ENCODE data around the gene BCL2L2.
"Not testable (repeated sequence)": the region's sequence is repeated elsewhere in the genome, so short reads cannot be mapped to it uniquely, and the experiment has no call there.

The BCL2L2 gene

GRCh38 chr14:23306412-23307145 lies at the start of gene BCL2L2:
BCL2L2 (plus strand) TSS chr14:23306833; CDS start chr14:23307768, 935 bp downstream.
- Histone ChIP-seq H3K4me1 (ENCODE audit: control insufficient read depth in 1 of 2, insufficient read depth in 2 of 2, low read length in 2 of 2) (peaks cover 20 to 51% of the 10 kb centered on the region in 2 donors), H3K27ac (ENCODE audit: low read length) (peak within 1 kb of the TSS; percentile 97), H3K36me3 (ENCODE audit: control insufficient read depth in 1 of 2, insufficient read depth in 2 of 2, low read length in 2 of 2) (peaks cover 18 to 22% of the 10 kb centered on the region in 2 donors), H3K9me3 (ENCODE audit: control insufficient read depth in 1 of 2, low read length in 2 of 2) (no peaks in the 10 kb centered on the region), H3K27me3 (ENCODE audit: low read depth, low read length) (no peaks in the 10 kb centered on the region), H3K4me3 (ENCODE audit: low read depth in 1 of 2, low read length in 2 of 2) (peak within 1 kb of the TSS; percentile 67 to 95)

GRCh38 chr14:23258256-23258655 lies 48.4 kb upstream of the BCL2L2 start:
- no peak overlapping the region for H3K27ac ChIP-seq (ENCODE audit: low read length)
- no peaks in the 10 kb centered on the region for H3K4me1 ChIP-seq (ENCODE audit: control insufficient read depth in 1 of 2, insufficient read depth in 2 of 2, low read length in 2 of 2)

GRCh38 chr14:23259426-23259825 lies 47.2 kb upstream of the BCL2L2 start:
- Histone ChIP-seq H3K36me3 (ENCODE audit: control insufficient read depth in 1 of 2, insufficient read depth in 2 of 2, low read length in 2 of 2) (no peaks in the 10 kb centered on the region), H3K4me1 (ENCODE audit: control insufficient read depth in 1 of 2, insufficient read depth in 2 of 2, low read length in 2 of 2) (no peaks in the 10 kb centered on the region), H3K4me3 (ENCODE audit: low read depth in 1 of 2, low read length in 2 of 2) (no peak overlapping the region), H3K9me3 (ENCODE audit: control insufficient read depth in 1 of 2, low read length in 2 of 2) (no peaks in the 10 kb centered on the region), H3K27me3 (ENCODE audit: low read depth, low read length) (no peaks in the 10 kb centered on the region), H3K27ac (ENCODE audit: low read length) (no peak overlapping the region)

More at GRCh38 chr14:23258256-23258655, 48.4 kb upstream of the BCL2L2 start:
- H3K4me3 ChIP-seq (ENCODE audit: low read depth in 1 of 2, low read length in 2 of 2), result no peak overlapping the region
- H3K36me3 ChIP-seq (ENCODE audit: control insufficient read depth in 1 of 2, insufficient read depth in 2 of 2, low read length in 2 of 2), result no peaks in the 10 kb centered on the region
- H3K27me3 ChIP-seq (ENCODE audit: low read depth, low read length), result no peaks in the 10 kb centered on the region
- no peaks in the 10 kb centered on the region for H3K9me3 ChIP-seq (ENCODE audit: control insufficient read depth in 1 of 2, low read length in 2 of 2)

DNA sequence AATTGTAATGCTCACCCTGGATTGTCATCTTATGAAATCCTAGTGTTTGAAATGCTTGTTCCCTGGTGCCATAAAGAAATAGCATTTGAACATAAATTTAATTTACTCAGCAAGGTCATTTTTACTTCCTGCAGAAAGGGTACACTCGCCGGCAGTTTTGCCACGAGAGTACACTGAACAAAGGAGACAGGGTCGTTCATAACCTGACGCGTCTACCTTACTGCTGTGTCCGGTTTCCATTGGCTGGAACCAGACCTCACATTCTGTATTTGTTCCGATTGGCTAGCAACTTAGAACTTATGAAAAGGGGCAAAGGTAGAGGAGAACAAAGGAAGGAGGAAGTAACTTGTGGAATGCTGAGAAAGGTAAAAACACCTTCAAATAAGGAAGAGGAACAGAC lies 45.8 kb upstream of the BCL2L2 start:
- not testable (repeated sequence) for H3K36me3 ChIP-seq (ENCODE audit: control insufficient read depth in 1 of 2, insufficient read depth in 2 of 2, low read length in 2 of 2); H3K4me1 ChIP-seq (ENCODE audit: control insufficient read depth in 1 of 2, insufficient read depth in 2 of 2, low read length in 2 of 2); H3K9me3 ChIP-seq (ENCODE audit: control insufficient read depth in 1 of 2, low read length in 2 of 2); H3K4me3 ChIP-seq (ENCODE audit: low read depth in 1 of 2, low read length in 2 of 2); H3K27ac ChIP-seq (ENCODE audit: low read length); H3K27me3 ChIP-seq (ENCODE audit: low read depth, low read length)

- Histone ChIP-seq H3K36me3 (ENCODE audit: control insufficient read depth in 1 of 2, insufficient read depth in 2 of 2, low read length in 2 of 2) (no peaks in the 10 kb centered on the region), H3K4me1 (ENCODE audit: control insufficient read depth in 1 of 2, insufficient read depth in 2 of 2, low read length in 2 of 2) (no peaks in the 10 kb centered on the region), H3K4me3 (ENCODE audit: low read depth in 1 of 2, low read length in 2 of 2) (no peak overlapping the region), H3K9me3 (ENCODE audit: control insufficient read depth in 1 of 2, low read length in 2 of 2) (no peaks in the 10 kb centered on the region), H3K27me3 (ENCODE audit: low read depth, low read length) (no peaks in the 10 kb centered on the region), H3K27ac (ENCODE audit: low read length) (no peak overlapping the region)
These were observed 37.4 kb upstream of the BCL2L2 start for GRCh38 chr14:23269193-23269592.

DNA sequence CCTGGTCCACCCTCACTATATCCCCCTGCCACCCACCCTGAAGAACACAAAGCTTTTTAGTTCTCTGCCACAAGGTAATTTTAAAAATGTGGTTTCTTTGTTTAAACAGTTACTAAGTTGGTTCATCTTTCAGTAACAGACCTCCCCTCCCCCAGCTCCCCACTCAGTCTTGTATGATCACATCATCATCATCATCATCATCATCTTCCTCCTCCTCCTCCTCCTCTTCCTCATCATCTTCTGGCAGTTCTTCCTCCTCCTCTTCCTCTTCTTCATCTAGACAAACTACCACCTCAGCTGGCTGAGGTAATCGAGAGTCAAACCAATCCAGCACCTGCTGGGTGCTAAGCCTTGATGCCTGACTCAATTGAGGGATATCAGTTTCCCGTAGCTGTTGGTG lies 31.2 kb upstream of the BCL2L2 start:
- Histone ChIP-seq H3K36me3 (ENCODE audit: control insufficient read depth in 1 of 2, insufficient read depth in 2 of 2, low read length in 2 of 2) (peaks cover 10 to 16% of the 10 kb centered on the region in 2 donors), H3K27me3 (ENCODE audit: low read depth, low read length) (no peaks in the 10 kb centered on the region), H3K9me3 (ENCODE audit: control insufficient read depth in 1 of 2, low read length in 2 of 2) (no peaks in the 10 kb centered on the region), H3K4me1 (ENCODE audit: control insufficient read depth in 1 of 2, insufficient read depth in 2 of 2, low read length in 2 of 2) (no peaks in the 10 kb centered on the region), H3K27ac (ENCODE audit: low read length) (no peak overlapping the region), H3K4me3 (ENCODE audit: low read depth in 1 of 2, low read length in 2 of 2) (no peak overlapping the region)

GRCh38 chr14:23277189-23277588 lies 29.4 kb upstream of the BCL2L2 start:
- H3K36me3 ChIP-seq (ENCODE audit: control insufficient read depth in 1 of 2, insufficient read depth in 2 of 2, low read length in 2 of 2), result peaks cover 10 to 16% of the 10 kb centered on the region in 2 donors
- H3K4me3 ChIP-seq (ENCODE audit: low read depth in 1 of 2, low read length in 2 of 2), result no peak overlapping the region
- H3K9me3 ChIP-seq (ENCODE audit: control insufficient read depth in 1 of 2, low read length in 2 of 2), result no peaks in the 10 kb centered on the region
- H3K4me1 ChIP-seq (ENCODE audit: control insufficient read depth in 1 of 2, insufficient read depth in 2 of 2, low read length in 2 of 2), result no peaks in the 10 kb centered on the region
- H3K27me3 ChIP-seq (ENCODE audit: low read depth, low read length), result no peaks in the 10 kb centered on the region
- no peak overlapping the region for H3K27ac ChIP-seq (ENCODE audit: low read length)

DNA sequence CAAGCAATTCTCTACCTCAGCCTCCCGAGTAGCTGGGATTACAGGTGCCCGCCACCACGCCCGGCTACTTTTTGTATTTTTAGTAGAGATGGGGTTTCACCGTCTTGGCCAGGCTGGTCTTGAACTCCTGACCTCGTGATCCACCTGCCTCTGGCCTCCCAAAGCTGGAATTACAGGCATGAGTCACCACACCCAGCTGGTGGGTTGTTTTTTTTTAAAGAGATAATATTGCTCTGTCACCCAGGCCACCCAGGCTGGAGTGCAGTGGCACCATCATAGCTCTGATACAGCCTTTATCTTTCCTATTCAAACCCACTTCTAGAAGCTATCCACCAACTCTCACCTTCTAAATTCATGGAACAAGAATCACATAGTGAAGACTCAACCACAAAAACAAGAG lies 28.7 kb upstream of the BCL2L2 start:
- not testable (repeated sequence) for H3K4me1 ChIP-seq (ENCODE audit: control insufficient read depth in 1 of 2, insufficient read depth in 2 of 2, low read length in 2 of 2); H3K4me3 ChIP-seq (ENCODE audit: low read depth in 1 of 2, low read length in 2 of 2); H3K27ac ChIP-seq (ENCODE audit: low read length); H3K9me3 ChIP-seq (ENCODE audit: control insufficient read depth in 1 of 2, low read length in 2 of 2); H3K27me3 ChIP-seq (ENCODE audit: low read depth, low read length)
- peaks cover 10 to 16% of the 10 kb centered on the region in 2 donors for H3K36me3 ChIP-seq (ENCODE audit: control insufficient read depth in 1 of 2, insufficient read depth in 2 of 2, low read length in 2 of 2)

- Histone ChIP-seq H3K36me3 (ENCODE audit: control insufficient read depth in 1 of 2, insufficient read depth in 2 of 2, low read length in 2 of 2) (peaks cover 5 to 8% of the 10 kb centered on the region in 2 donors), H3K4me1 (ENCODE audit: control insufficient read depth in 1 of 2, insufficient read depth in 2 of 2, low read length in 2 of 2) (peaks cover 0 to 13% of the 10 kb centered on the region in 2 donors), H3K4me3 (ENCODE audit: low read depth in 1 of 2, low read length in 2 of 2) (no peak overlapping the region), H3K9me3 (ENCODE audit: control insufficient read depth in 1 of 2, low read length in 2 of 2) (no peaks in the 10 kb centered on the region), H3K27me3 (ENCODE audit: low read depth, low read length) (no peaks in the 10 kb centered on the region), H3K27ac (ENCODE audit: low read length) (no peak overlapping the region)
These were observed 25.4 kb upstream of the BCL2L2 start for GRCh38 chr14:23281247-23281646.

DNA sequence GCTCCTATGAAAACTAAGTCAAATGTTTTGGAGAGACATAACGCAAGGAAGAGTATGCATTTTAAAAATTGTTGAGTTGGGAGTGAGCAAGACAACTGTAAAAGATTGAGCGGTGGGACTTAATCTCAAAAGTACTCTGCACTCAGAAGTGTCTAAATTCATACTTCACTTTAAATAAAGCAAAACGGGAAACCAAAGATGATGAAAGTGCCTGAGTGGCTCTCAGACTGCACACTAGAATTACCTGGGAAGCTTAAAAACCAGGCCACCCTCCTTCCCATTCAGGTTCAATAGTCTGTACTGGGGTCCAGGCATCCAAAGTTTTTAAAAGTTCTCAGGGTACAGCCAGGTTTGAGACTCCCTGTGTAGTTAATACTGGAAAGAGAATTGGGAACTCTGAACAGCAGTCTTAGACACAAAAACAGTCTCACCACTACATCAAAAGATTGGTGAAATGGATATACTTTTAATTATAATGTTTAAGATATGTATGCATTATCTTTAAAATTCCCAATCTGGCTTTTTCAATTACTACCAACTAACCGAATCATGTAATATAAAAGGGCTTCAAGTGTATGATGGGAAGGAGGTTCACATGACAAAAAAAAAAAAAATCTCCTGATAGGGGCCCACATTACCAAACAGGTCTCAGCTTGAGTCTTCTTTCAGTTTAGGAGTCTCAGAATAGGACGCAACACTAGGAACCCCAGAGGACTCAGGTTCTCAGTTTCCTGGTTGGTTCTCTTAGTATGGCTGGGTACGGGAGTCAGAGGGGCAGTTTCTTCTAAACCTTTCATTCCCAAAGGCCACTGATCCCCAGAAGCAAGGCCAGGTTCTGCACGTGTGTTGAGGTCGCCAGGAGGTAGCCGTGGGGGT lies 21.7 kb upstream of the BCL2L2 start:
- peak overlapping the region; percentile 92 to 94 for H3K4me3 ChIP-seq (ENCODE audit: low read depth in 1 of 2, low read length in 2 of 2)
- no peaks in the 10 kb centered on the region for H3K36me3 ChIP-seq (ENCODE audit: control insufficient read depth in 1 of 2, insufficient read depth in 2 of 2, low read length in 2 of 2)
- H3K4me1 ChIP-seq (ENCODE audit: control insufficient read depth in 1 of 2, insufficient read depth in 2 of 2, low read length in 2 of 2), result peaks cover 0 to 21% of the 10 kb centered on the region in 2 donors
- no peaks in the 10 kb centered on the region for H3K27me3 ChIP-seq (ENCODE audit: low read depth, low read length)
- H3K27ac ChIP-seq (ENCODE audit: low read length), result peak overlapping the region; percentile 93
- H3K9me3 ChIP-seq (ENCODE audit: control insufficient read depth in 1 of 2, low read length in 2 of 2), result no peaks in the 10 kb centered on the region

DNA sequence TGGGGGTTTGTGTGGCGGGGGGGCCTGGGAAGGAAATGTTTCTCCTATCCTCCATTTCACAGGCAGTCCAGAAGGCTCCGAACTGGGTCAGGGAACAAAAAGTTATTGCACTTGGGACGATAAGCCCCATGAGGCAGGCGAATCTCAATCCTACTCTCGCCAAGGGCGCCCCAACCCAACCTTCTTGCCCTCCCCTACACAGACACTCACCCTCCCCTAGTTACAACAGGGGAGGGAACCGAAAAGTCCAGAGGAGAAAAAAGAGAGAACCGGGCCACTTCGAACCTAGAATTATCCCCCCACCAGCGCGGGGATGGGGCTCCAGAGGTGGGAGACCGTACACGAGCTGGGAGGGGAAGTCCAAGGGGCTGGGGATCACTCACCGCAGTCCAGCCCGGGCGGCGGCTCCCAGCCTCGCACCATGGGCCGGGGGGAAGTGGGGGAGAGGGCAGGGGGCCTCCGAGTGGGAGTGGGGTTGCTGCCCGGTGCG lies 21.1 kb upstream of the BCL2L2 start:
- Histone ChIP-seq H3K27ac (ENCODE audit: low read length) (peak overlapping the region; percentile 93), H3K36me3 (ENCODE audit: control insufficient read depth in 1 of 2, insufficient read depth in 2 of 2, low read length in 2 of 2) (no peaks in the 10 kb centered on the region), H3K9me3 (ENCODE audit: control insufficient read depth in 1 of 2, low read length in 2 of 2) (no peaks in the 10 kb centered on the region), H3K4me3 (ENCODE audit: low read depth in 1 of 2, low read length in 2 of 2) (peak overlapping the region; percentile 92 to 94), H3K27me3 (ENCODE audit: low read depth, low read length) (no peaks in the 10 kb centered on the region), H3K4me1 (ENCODE audit: control insufficient read depth in 1 of 2, insufficient read depth in 2 of 2, low read length in 2 of 2) (peaks cover 0 to 21% of the 10 kb centered on the region in 2 donors)

Measured in muscle layer of duodenum (tissue), 2 donors.